Fibroblast of skin of back (primary cell): ENCODE results near the gene C19orf44. TPM values are rescaled to one million over a fixed set of nuclear protein-coding genes. Genes with fewer than 3 reads are reported as not detected.
"Not testable (repeated sequence)": the region's sequence is repeated elsewhere in the genome, so short reads cannot be mapped to it uniquely, and the experiment has no call there.

Source experiments
- DNase-seq: peaks from one replicate; pipeline ENCODE4 v3.0.0-alpha.2; 2013
- polyA plus RNA-seq, 2 experiments: library from polyadenylated mRNA; unstranded; fragments of 120-200 nt; gene quantifications; one replicate each; pipeline ENCODE4 v1.2.1, GENCODE V29; 2013; ENCODE audit not compliant: insufficient read length in 2 of 2

Gene C19orf44
- 7.3 TPM for polyA plus RNA-seq (2013, experiment 1 of 2; ENCODE audit: insufficient read length)
- polyA plus RNA-seq (2013, experiment 2 of 2; ENCODE audit: insufficient read length): 3.3 TPM

DNA sequence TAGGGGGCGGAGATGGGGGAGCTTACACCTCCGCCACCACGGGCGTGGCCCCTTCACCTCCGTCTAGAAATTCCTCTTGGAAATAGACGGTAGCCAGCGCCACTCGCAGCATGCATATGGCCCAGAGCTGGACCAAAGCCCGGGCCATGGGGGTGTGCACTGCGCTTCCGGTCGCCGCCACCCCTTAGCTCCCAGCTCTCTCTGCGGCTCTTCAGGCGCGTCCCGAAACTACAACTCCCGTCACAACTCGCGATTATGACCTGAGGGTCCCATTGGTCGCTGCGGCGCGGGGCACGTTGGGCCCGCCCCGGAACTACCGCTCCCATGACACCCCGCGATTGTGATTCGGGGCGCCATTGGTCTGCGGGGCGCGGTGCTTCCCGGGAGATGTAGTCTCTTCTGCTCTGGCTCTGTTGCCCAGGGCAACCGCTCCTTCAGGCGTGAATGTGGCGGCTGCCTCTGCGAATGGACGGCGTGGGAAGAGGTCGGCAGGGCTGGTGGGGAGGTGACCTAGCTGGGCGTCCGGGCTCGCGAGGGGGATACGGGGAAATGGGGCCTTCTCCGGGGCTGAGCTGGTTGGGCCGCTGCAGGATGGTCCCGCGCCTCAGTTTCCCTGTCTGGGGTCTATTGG is at the start of gene C19orf44, which contains the start of gene CALR3:
Gene C19orf44, plus strand, starts transcription at position 413 of the 631 bp plus-strand sequence. CDS start 4,399 bp downstream, outside the sequence.
Gene CALR3, minus strand, starts transcription at position 186 of the 631 bp plus-strand sequence. Its CDS starts 38 bp downstream, at position 148.
- DNase-seq: peak; percentile 99

- DNase-seq: peak; percentile 75
Observed at GRCh38 chr19:16446724-16447368, 49.3 kb upstream of the C19orf44 start.

GRCh38 chr19:16448872-16449271 is 47.3 kb upstream of the C19orf44 start:
- not testable (repeated sequence) for DNase-seq

- peak; percentile 44 for DNase-seq
Observed at GRCh38 chr19:16449330-16449961, 46.7 kb upstream of the C19orf44 start.

DNA sequence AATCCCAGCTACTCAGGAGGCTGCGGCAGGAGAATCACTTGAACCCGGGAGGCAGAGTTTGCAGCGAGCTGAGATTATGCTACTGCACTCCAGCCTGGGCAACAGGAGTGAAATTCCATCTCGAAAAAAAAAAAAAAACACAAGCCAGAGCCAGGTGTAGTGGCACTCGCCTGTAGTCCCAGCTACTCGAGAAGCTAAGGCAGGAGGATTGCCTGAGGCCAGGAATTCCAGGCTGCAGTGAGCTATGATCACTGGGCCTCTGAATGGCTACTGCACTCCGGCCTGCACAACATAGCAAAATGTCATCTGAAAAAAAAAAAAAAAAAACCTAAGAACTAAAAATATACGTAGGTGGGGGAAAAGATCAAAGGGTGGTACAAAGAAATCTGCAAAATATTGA is 43.9 kb upstream of the C19orf44 start:
- no peak for DNase-seq

DNA sequence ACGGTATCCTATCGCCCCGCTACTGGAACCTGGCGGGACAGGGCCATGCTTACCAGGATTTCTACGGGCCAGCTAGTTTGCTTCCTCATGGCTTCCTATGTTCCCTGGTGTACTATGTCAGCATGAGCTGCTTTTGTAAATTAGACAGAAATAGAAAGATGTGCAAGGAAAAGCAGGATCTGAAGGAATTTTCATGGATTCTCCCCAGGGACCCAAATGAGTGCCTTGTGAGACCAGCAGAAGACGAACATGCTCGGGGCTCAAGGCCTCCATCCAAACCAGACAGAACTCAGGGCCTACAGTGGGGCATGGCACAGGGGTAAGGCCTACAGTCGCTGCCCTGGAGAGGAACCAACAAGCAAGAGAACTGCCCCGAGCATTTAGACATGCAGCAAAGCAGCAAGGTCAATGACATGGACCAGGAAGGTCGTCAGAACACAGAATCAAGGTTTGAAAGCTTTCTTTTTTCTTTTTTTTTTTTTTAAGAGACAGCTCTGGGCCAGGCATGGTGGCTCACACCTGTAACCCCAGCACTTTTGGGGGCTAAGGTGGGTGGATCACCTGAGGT is 41.8 kb upstream of the C19orf44 start:
- peak; percentile 50 for DNase-seq

- no peak for DNase-seq
Observed at GRCh38 chr19:16455489-16455888, 40.7 kb upstream of the C19orf44 start.

DNA sequence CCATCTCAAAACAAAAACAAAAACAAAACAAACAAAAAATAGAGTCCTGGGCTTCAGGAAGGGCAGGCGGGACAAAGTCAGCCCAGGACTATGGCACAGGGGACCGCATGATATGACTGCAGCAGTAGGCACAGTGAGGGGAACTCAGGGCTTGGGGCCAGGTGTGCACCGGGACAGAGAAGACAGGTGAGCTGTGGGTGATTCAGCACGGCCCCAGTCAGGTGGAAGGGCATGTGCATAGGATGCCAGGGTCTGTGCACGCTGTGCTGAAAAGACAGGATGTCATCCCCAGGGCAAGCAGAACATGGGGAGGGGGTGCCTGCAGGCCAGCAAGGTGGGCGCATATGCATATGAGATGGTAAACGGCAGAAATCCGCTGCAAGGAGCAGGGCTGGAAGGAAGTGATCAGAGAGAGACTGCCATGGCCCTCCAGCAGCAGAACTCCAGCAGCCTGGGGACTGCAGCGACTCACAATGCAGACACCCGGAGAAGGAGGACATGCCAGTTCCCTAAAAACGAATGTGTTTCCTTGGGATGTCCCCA is 39.5 kb upstream of the C19orf44 start:
- no peak for DNase-seq

DNA sequence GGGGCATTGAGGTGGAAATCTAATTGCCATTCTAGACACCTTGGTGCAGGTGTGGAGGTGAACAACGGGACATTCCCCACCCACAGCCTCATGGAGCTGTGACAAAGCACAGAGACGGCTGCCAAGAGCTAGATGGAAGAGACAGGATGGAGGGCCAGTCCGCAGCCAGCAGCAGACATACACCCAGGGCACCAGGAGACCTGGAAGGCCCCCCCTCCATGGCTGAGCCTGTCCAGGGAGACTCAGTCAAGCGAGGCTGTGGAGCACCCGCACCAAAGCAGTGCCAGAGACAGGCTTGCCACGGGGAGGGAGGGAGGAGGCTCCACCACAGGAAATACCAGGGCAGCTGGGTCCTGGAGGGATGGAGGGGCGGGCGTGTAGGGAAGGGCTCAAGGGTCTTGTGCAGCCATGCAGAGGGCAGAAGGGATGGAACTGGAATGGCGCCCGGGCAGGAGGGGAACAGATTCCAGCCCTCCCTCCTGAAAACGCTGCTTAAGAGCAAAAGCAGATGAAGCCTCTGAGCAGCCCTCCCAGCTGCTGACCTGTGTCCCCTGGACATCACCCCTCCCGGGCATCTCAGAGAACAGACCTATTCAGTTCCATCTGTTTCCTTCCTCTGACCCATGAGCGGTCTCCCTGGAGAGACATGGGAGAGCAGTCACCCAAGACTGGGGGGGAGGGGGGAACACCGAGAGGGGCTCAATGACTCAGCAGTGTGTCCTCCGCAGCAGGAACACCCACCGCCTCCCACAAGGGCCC is 38.8 kb upstream of the C19orf44 start:
- DNase-seq: peak; percentile 65

DNA sequence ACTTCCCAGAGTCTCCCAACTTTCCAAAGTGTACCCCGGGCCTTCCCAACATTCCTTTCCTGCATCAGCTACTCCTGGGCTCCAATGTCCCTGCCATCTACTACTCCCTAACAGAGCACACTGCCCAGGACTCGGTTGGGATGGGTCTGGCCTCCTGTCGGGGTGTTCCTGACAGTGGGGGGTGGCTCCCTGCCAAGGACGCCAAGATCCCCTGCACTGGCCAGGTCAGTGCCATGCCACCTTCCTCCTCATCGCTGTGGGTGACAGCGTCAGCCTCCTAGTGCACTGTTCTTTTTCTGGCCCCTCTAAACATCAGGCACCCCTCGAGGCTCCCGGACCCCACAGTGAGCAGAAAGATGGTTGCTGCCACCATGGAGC is 38.3 kb upstream of the C19orf44 start:
- no peak for DNase-seq

DNA sequence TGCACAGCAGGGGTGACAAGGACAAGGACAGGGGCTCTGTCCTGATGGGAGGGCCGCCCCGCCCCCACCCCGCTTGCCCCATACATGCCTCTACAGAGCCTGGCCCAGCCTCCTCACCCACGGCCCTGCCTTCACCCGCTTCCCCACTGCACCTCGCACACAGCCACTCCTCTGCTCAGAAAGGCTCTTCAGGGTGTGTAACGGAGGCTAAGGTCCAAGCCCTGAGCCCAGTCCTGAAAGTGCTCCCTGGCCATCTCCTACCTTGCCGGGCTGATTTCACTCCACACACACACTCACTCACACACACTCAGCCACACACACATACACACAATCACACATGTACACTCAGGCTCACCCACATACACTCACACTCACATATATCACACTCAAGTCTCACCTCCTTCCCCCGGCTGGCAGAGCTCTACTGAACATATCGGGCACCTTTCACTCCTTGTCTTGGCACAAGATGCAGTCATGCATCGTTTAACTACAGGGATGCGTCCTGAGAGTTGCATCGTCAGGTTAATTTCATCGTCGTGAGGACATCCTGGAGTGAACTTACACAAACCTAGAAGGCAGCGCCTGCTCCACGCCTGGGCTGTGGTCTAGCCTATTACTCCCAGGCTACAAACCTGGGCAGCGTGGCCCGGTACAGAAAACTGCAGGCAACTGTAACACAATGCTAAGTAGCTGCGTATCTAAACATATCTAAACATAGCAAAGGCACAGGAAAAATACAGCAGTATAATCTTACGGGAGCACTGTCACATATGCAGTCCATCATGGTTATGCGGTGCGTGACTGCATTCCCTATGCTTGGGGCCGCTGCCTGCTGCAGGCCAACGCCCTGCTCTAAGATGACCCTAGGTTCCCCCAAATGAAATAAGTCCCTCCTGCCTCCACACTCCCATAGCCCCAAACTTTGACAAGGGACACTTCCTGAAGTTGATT is 37.5 kb upstream of the C19orf44 start:
- DNase-seq: no peak

DNA sequence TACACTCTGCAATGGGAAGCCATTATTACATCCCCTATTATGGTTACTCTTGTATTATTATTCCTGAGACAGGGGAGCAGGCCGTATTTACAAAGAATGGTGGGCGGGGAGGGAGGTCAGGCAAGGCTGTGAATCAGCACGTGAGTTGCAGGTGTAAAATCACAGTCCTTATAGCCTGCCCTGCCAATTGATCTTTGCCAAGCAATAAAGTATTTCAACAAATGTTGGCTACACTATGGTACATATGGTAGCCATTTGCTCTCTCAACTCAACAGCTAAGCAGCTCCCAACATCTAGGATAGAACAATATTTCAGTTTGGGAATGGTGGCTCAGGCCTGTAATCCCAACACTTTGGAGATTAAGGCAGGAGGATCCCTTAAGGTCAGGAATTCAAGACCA is 36.5 kb upstream of the C19orf44 start:
- DNase-seq: no peak

DNA sequence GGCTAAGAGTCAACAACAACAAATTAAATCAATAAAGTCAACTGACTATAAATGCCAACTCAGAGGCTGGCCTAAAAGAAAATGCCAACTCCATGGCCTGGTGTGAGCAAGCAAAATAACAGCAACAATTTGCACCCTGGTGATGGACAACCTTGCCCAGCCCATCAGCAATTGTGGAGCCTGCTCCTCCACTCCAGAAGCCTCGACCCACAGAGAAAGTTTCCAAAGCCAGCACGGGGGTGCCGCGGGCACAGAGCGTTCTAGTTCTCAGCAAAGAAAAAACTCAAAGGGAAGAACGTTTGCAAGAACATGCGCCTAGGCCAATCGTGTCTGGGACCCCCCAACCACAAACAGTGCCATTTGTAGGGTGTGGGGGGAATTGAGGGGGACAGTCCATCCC is 35.7 kb upstream of the C19orf44 start:
- no peak for DNase-seq

- no peak for DNase-seq
Observed at GRCh38 chr19:16461630-16462051, 34.6 kb upstream of the C19orf44 start.

DNA sequence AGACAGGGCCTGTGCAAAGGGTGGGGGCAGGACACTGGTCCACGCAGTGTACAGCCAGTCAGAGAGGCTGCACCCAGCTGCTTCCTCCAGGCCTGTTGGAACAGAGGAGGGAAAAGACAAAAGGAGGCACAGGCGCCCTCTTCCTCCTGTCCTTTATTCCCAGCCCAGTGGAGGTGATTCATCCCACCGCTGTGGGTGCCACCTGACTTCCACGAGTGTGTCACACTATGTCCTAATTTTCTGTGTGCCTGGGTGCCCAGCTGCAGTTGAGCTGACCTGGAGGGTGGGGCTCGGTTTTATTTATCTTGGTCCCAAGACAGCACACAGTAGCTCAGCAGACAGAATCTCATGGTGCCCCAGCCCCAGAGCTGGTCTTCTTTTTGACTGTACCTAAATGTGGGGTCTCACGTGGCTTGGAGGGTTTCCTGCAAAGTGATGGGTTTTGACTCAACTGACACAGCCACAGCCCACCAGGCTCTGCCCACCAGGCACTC is 33.4 kb upstream of the C19orf44 start:
- peak; percentile 23 for DNase-seq

DNA sequence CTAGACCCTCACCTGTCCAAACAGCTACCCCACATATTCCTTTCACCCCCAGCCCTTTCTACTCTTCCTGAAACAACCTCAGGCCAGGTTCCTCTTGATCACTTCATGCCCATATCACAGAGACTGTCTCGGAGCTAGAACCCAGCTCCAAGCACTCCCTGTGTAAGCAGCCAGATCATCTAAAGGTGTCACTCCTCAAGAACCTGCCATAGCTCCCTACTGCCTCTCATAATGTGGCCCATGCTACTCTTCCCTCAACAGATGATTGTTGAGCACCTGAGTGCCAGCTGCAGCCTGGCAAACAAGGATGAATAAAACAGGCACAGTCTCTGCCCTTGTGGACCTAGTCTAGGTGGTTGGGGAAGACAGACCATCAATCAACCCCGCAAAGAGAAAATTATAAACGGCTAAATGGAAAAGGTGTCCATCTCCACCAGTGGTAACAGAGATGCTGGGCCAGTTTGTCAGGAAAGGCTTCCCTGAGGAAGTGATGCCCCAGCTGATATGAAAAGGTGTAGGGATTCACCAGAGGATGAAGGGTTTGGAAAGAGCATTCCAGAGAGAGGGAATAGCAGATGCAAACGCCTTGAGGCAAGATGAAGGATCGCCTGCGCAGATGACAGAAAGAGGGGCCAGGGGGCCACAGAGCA is 32.7 kb upstream of the C19orf44 start:
- DNase-seq: no peak

DNA sequence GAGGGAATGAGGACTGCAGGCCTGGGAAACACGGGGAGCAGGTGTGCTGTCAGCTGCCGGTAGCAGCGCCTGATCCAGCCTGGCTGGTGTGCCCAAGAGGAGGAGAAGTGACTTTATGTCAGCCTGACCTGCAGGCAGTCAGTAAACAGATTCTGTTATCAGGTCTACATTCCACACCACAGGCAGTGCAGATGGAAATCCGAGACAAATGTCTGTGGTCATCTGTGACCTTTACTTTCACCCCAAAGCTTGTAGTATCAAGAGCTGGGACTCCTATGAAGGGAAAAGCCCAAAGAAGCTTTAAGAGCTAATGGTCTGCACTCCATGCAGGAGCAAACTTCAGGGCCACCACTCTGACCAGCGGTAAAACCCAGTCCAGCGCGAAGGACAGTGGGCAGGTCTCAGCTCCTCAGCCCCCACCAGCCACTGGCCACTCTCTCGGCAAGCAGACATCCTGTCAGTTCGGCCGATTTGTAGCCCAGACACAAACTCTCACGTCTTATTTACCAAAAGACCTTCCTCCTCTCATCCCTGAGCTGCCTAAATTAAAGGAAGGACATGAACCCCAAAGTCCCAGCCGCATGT is 32.1 kb upstream of the C19orf44 start:
- DNase-seq: no peak

GRCh38 chr19:16465239-16465638 is 31.0 kb upstream of the C19orf44 start:
- DNase-seq: no peak

GRCh38 chr19:16466802-16467427 is 29.3 kb upstream of the C19orf44 start:
- DNase-seq: not testable (repeated sequence)
